ENCODE data around the gene HUWE1.
"Not testable (repeated sequence)": the region's sequence is repeated elsewhere in the genome, so short reads cannot be mapped to it uniquely, and the experiment has no call there.

HUWE1 gene

DNA sequence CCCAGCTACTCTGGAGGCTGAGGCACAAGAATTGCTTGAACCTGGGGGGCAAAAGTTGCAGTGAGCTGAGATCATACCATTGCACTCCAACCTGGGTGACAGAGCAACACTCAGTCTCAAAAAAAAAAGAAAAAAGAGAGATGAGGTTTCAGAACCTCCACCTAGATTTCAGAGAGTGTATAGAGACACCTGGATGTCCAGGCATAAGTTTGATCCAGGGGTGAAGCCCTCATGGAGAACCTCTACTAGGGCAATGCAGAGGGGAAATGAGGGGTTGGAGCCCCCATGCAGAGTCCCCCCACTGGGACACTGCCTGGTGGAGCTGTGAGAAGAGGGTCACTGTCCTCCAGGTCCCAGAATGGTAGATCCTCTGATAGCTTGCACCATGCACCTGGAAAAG is 159.5 kb downstream of the HUWE1 start:
- H3K27ac ChIP-seq = no peak overlapping the region
- TF ChIP-seq ZFX (IDR thresholded peaks at IDR 0.05) = no peak
- TF ChIP-seq, protein P1, sequence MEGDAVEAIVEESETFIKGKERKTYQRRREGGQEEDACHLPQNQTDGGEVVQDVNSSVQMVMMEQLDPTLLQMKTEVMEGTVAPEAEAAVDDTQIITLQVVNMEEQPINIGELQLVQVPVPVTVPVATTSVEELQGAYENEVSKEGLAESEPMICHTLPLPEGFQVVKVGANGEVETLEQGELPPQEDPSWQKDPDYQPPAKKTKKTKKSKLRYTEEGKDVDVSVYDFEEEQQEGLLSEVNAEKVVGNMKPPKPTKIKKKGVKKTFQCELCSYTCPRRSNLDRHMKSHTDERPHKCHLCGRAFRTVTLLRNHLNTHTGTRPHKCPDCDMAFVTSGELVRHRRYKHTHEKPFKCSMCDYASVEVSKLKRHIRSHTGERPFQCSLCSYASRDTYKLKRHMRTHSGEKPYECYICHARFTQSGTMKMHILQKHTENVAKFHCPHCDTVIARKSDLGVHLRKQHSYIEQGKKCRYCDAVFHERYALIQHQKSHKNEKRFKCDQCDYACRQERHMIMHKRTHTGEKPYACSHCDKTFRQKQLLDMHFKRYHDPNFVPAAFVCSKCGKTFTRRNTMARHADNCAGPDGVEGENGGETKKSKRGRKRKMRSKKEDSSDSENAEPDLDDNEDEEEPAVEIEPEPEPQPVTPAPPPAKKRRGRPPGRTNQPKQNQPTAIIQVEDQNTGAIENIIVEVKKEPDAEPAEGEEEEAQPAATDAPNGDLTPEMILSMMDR (conservative IDR thresholded peaks at IDR 0.05) = no peak

- no peak overlapping the region for H3K27ac ChIP-seq
- TF ChIP-seq, protein P1 (conservative IDR thresholded peaks at IDR 0.05) = no peak
- TF ChIP-seq ZFX (IDR thresholded peaks at IDR 0.05) = no peak
Observed at GRCh38 chrX:53511322-53511721, 175.2 kb downstream of the HUWE1 start.

DNA sequence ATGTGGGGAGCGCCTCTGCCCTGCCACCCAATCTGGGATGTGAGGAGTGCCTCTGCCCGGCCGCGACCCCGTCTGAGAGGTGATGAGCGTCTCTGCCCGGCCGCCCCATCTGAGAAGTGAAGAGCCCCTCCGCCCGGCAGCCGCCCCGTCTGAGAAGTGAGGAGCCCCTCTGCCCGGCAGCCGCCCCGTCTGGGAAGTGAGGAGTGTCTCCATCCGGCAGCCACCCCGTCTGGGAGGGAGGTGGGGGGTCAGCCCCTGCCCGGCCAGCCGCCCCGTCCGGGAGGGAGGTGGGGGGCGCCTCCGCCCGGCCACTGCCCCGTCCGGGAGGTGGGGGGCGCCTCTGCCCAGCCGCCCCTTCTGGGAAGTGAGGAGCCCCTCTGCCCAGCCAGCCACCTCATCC is 182.5 kb downstream of the HUWE1 start:
- not testable (repeated sequence) for H3K27ac ChIP-seq

DNA sequence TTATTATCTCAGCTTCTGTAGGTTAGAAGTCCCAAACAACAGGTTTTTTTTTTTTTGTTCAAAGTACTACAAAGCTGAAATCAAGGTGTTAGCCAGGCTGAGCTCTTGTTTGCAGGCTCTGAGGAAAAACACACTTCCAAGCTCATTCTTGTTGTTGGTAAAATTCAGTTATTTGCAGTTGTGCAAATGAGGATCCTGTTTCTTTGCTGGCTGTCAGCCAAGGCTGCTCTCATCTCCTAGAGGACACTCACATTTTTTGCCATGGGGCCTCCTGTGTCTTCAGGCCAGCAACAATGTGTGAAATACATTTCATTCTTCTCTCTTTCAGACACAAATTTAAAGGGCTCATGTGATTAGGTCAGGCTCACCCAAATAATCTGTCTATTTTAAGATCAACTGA is 192.1 kb downstream of the HUWE1 start:
- TF ChIP-seq, protein P1 (conservative IDR thresholded peaks at IDR 0.05) = no peak
- TF ChIP-seq ZFX (IDR thresholded peaks at IDR 0.05) = no peak
- H3K27ac ChIP-seq = no peak overlapping the region

DNA sequence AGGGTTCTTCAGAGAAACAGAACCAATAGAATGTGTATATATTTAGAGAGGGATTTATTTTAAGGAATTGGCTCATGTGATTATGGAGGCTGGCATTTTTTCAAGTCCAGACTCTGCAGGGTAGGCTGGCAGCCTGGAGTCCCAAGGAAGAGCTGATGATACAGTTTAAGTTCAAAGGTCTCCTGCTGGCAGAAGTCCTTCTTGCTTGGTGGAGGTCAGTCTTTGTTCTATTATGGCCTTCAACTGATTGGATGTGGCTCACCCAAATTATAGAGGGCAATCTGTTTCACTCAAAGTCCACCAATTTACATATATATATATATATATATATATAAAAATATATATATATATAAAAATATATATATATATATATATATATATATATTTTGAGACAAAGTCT is 200.2 kb downstream of the HUWE1 start:
- TF ChIP-seq, protein P1 (conservative IDR thresholded peaks at IDR 0.05) = no peak
- no peak for TF ChIP-seq ZFX (IDR thresholded peaks at IDR 0.05)
- no peak overlapping the region for H3K27ac ChIP-seq

- TF ChIP-seq, protein P1 (conservative IDR thresholded peaks at IDR 0.05) = no peak
- TF ChIP-seq ZFX (IDR thresholded peaks at IDR 0.05) = no peak
- H3K27ac ChIP-seq = no peak overlapping the region
Observed at GRCh38 chrX:53483838-53484405, 202.6 kb downstream of the HUWE1 start.

- no peak overlapping the region for H3K27ac ChIP-seq
- TF ChIP-seq ZFX (IDR thresholded peaks at IDR 0.05) = no peak
- TF ChIP-seq, protein P1 (conservative IDR thresholded peaks at IDR 0.05) = no peak
Observed at GRCh38 chrX:53483416-53483815, 203.1 kb downstream of the HUWE1 start.
